Measurements from ENCODE around the gene NPRL2.

NPRL2 gene

DNA sequence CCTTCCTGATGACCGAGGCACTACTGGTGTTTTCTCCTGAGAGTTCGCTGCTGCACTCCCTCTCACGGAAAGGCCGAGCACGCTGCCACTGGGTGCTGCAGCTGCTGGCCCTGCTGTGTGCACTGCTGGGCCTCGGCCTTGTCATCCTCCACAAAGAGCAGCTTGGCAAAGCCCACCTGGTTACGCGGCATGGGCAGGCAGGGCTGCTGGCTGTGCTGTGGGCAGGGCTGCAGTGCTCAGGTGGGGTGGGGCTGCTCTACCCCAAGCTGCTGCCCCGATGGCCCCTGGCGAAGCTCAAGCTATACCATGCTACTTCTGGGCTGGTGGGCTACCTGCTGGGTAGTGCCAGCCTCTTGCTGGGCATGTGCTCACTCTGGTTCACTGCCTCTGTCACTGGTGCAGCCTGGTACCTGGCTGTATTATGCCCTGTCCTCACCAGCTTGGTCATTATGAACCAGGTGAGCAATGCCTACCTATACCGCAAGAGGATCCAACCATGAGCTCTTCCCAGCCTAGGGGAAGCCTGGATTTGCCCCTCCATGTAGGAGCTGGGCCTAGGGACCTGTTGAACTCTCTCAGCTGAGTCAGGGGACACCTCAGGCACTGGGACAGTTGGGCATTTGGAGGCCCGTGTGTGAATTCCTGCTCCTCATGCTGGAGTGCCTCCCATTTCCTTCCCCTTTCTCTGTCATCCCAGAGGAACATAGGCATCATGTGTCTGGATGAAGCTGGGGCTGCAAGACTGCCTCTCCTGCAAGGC lies 2.9 kb upstream of the NPRL2 start:
- intact Hi-C loops (cut with DNase I), result no loop called here
- DNase-seq, result no peak

DNA sequence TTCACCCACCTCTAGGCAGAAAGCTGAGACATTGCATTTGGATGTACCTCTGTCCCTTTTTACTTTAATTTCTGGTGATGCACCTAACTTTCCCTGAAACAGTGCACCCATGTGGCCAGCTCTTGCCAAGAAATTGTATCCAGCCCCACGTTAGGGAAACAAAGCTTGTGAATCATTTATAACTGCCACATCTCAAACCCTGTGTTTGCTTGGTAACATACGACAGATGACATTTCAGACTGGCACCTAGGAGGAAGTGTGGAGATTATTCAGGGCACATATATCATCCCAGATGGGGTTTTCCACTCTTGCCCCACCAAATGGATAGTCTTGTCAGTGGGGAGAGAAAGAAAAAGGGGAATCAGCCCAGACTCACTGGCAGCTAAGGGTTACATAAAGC lies 2.2 kb upstream of the NPRL2 start:
- intact Hi-C loops (cut with DNase I), result no loop called here
- DNase-seq, result no peak

GRCh38 chr3:50351323-50351697 lies 735 bp upstream of the NPRL2 start:
- DNase-seq, result peak in 1 of 10 donors; percentile 78
- intact Hi-C loops (cut with DNase I), result loop anchor here (1.0 kb wide), 1 partner anchor 8 kb away; the partner anchor contains the start of gene TMEM115

DNA sequence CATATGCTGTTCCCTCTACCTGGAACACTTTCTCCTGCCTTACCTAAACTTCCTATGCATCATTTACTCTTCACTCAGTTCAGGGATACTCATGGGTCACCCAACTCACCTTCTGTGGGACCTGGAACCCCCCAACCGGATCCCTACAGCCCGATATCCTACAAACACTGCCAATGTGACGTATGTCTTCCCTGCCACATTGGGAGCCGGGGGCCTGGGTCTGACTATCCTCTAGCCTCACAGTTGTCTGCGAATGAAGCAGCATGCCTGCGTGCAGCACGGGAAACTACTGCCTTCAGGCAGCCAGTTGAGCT lies 405 bp downstream of the NPRL2 start:
- no peak for DNase-seq
- intact Hi-C loops (cut with DNase I), result no loop called here

GRCh38 chr3:50347187-50347813 lies 3.3 kb downstream of the NPRL2 start:
- peak in 8 of 10 donors; percentile 62 to 96 (median 72) for DNase-seq
- intact Hi-C loops (cut with DNase I), result loop anchor here (1.0 to 5.0 kb wide), 2 partner anchors 195 to 265 kb away; partner anchors contain the start of gene CISH

DNA sequence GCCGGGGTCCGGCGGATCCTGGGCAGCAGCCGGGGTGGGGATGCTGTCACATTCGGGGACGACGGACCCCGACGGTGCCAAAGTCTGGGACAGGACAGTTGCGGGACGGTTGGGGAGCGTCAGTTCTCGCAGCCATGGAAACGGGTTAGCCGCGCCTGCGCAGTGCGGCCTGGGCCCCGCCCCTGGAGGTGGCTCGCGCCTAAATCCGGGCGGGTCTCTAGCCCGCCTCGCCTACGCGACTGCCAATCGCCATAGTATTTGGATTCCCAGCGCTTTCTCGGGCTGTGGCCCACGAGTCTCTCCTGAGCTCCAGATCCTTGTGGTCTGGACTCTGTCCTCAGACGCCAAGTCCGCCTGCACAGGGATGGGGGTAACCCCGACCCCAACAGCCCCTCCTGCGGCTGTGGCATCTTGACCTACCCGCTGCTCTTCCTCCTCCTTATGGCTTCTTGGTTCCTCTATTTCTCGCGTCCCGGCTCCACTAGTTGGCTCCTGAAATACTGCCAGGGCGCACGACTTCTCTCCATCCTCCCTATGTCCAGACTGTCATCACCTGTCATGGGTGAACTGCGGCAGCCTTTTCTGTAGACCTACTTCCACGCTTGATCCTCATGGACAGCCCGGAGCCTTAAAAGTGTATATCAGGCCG lies 4.9 kb downstream of the NPRL2 start, which contains the start of gene ZMYND10:
TSS of gene ZMYND10 (minus strand) at position 147 of the 649 bp plus-strand sequence. CDS start 153 bp downstream, outside the sequence.
- intact Hi-C loops (cut with DNase I), result loop anchor here (5.0 kb wide), 1 partner anchor 267 kb away; the partner anchor contains the start of gene CISH
- peak in 7 of 10 donors; percentile 32 to 93 (median 63) for DNase-seq

DNA sequence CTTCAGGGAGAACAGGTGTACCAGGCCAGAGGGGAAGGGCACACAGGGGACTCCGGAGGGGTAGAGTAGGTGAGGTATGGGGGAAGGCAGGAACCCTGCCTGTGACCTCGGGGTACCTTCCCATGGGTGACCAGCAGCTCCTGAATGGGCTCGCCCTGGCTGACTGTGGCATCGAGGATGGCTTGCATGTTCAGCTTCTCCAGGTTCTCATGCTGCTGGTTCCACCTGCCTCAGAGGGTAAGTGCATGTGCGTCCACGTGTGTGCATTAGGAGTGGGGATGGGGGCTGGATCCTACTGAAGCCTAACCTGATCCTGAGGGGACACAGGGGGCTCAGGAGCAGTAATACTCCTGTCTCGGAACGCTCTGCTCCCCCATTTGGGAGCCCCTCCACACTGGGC lies 5.6 kb downstream of the NPRL2 start:
- intact Hi-C loops (cut with DNase I), result loop anchor here (5.0 kb wide), 1 partner anchor 267 kb away; the partner anchor contains the start of gene CISH
- DNase-seq, result no peak

GRCh38 chr3:50342813-50343633 lies 7.6 kb downstream of the NPRL2 start:
- intact Hi-C loops (cut with DNase I), result no loop called here
- DNase-seq, result no peak

DNA sequence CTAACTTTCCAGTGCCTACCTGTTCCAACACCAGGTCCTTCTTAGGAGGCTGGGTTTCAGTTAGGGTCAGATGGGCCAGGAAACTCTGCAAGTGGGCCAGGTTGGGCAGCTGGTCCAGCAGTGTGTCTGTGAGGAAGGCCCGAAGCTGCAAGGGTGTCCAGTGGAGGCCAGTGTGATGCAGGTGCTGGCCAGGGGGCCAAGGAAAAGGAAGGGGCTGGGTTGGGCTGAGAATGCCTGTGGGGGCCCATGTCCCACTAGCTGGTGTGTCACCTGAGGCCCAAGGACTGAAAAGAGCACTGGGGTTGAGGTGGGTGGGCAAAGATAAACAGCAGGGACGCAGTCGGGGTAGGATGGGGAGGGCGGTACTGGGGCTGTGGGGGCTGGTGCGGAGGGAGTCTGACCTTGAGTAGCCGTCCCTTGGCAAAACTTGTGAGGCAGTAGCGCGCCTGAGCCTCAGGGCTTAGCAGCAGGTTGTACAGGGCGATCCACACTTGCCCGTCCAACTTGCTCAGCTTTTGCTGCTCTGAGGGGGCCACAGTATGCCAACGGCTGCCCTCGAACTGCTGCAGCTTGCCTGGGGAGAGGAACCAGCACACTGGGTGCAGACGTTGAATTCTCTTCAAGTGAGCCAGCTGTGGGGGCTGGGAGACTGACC lies 8.5 kb downstream of the NPRL2 start:
- DNase-seq, result no peak
- intact Hi-C loops (cut with DNase I), result no loop called here

GRCh38 chr3:50341537-50341936 lies 9.0 kb downstream of the NPRL2 start:
- intact Hi-C loops (cut with DNase I), result no loop called here
- no peak for DNase-seq

DNA sequence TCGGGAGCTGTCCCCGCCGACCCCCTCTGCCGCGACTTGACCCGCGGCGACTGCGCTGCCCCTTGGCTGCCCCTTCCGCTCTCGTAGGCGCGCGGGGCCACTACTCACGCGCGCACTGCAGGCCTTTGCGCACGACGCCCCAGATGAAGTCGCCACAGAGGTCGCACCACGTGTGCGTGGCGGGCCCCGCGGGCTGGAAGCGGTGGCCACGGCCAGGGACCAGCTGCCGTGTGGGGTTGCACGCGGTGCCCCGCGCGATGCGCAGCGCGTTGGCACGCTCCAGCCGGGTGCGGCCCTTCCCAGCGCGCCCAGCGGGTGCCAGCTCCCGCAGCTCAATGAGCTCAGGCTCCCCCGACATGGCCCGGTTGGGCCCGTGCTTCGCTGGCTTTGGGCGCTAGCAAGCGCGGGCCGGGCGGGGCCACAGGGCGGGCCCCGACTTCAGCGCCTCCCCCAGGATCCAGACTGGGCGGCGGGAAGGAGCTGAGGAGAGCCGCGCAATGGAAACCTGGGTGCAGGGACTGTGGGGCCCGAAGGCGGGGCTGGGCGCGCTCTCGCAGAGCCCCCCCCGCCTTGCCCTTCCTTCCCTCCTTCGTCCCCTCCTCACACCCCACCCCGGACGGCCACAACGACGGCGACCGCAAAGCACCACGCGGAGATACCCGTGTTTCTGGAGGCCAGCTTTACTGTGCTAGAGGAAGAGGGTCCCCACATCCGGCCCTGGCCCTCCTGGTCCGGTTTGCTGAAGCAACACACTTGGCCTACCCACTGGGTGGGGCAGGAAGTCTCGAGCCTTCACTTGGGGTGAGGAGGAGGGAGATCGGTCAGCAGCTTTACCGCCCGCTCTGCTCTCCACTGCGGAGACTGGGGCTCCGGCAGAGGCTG lies 9.9 kb downstream of the NPRL2 start, which contains the start of gene RASSF1:
TSS of gene RASSF1 (minus strand) at position 389 of the 882 bp plus-strand sequence. CDS start at position 358, 31 bp downstream.
- DNase-seq, result peak in 1 of 10 donors; percentile 73
- intact Hi-C loops (cut with DNase I), result no loop called here

- intact Hi-C loops (cut with DNase I), result no loop called here
Measured at GRCh38 chr3:50340147-50340447, 10.5 kb downstream of the NPRL2 start.

GRCh38 chr3:50339485-50340146 lies 11.0 kb downstream of the NPRL2 start:
- intact Hi-C loops (cut with DNase I), result no loop called here
- no peak for DNase-seq

More at GRCh38 chr3:50340147-50340447, 10.5 kb downstream of the NPRL2 start:
- DNase-seq, result no peak

DNA sequence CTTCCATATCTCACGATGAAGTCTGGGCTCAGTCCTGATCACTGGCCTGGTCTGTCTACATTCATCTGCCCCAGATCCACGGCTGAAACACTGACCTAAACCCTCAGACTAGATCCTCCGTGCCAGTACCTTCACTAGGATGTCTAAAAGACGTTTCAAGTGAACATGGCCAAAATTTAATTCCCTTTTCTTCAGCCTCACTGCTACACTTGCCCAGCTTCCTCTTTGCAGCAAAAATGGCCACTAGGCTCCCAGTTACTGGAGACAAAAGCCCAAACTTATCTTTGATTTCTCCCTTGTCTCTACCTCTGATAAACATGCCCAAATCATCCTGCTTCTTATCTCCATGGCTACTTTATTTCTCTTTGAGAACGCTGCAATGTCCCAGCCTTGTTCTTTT lies 11.6 kb downstream of the NPRL2 start:
- intact Hi-C loops (cut with DNase I), result no loop called here

DNA sequence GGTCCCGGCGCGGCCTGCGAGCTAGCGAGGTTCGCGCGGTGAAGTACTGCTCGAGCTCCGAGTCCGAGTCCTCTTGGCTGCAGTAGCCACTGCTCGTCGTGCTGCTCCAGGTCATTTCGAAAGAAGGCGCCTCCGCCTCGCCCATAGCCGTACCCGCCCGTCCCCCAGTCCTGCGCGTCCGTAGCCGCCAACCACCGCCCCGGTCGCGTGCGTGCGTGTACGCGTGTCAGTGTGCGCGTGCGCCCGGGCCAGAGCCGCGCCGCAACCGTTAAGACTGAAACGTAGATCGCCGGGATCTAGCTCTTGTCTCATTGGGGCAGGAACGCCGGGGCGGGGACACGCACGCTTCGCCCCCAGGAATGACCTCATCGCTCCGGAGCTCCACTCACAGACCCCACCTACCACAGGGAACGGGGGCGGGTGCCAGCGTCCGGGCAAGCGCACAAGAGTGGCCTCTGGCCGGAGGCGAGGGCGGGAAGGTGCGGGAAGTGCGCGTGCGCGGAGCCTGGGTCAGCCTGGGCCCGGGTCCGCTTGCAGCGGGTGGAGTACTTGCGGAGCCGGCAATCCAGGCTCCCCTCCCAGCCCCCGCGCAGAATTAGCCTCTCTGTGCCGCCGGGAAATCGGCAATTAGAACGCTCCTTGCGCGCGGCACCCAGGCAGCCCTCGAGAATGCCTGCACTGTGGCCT lies 13.3 kb downstream of the NPRL2 start:
- peak; percentile 95 to 100 (median 99) for DNase-seq
- intact Hi-C loops (cut with DNase I), result no loop called here

More for the DNA sequence above, 11.6 kb downstream of the NPRL2 start:
- no peak for DNase-seq

DNA sequence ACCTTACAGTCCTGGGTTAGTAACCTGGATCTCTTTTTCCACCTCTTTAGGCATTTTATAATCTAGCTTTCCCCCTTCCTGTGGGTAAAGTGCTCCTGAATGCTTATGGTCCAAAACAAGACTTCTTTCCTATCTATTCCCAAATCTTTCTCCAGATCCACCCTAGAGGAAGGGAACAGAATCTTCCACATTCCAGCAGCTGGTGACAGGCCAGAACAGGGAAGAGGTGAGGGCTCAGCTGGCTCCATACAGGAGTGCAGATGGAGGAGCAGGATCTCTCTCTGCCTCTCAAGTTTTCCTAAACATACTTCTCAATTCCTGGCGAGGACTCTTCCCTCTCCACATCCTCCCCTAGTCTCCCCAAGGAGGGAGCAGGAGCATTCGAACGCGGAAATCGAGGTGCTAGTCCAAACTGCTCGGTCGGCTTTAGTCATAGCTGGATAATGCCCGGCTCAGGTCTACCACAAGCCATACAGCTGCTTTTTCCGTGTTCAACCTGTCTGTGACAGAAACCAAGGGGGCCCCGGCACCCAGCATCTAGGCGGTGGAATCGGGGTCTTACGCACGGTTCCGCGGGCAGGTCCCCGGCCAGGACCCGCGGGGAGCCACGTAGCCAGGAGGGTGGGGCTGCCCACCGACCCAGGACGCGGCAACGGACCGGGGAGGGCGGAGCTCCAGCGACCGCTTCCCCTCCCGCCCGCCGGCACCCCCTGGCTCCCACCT lies 14.0 kb downstream of the NPRL2 start:
- DNase-seq, result peak in 1 of 10 donors; percentile 88
- intact Hi-C loops (cut with DNase I), result no loop called here
